HS-5 (cell line): ENCODE results near the gene FAM3A.

Source experiments
- DNase-seq: peaks from one replicate; pipeline ENCODE4 v3.0.0-alpha.2; 2012; ENCODE audit warnings: low read depth

The FAM3A gene

DNA sequence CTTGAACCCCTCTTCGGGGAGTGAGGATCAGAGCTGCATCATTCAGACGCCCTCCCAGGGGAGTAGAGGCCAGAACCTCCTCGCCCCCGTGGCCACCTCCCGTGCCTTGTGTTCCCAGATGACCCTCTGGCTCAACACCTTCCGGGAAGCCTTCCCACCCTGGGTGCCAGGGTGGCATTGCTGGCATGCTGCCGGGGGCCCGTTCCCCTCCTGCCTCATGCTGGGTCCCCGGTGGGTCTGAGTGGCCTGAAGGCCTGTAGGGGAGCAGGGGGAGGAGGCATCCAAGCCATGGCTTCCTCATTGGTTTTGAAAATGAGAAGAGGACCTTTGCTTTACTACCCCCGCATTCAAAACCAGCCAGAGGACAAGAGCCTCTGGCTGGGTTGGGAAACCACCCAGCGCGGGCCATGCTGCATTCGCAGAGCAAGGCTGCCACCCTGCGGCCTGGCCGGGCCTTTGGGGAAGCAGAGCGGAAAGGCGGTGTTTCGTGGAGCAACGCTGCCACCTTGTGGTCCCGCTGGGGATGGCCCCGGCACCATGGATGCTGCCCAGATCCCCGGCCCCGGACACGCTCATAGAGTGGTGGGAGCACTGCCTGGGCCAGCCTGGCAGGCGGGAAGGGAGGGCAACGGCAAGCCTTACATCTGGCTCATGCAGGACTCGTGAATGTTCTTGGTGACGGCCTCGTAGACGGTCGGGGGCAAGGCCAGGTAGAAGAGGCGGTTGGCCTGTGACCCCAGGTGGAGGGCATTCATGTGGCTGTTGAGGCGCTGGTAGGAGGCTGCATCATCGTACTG, 18.7 kb upstream of the FAM3A start:
- no peak for DNase-seq

DNA sequence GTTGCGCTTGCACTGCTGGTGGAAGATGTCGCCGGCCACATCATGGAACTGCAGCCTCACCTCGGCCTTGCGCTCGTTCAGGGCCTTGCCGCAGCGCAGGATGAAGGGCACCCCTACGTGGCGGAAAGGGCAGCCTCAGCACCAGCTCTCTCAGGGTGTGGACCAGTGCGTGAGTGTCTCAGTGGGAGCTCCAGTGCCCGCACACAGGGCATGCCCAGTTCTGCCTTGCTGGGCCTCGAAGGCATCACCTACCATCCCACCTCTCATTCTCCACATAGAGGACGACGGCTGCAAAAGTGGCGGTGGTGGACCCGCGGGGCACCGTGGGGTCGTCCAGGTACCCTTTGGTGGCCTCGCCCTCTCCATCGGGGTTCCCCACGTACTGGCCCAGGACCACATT, 16.7 kb upstream of the FAM3A start:
- no peak for DNase-seq

DNA sequence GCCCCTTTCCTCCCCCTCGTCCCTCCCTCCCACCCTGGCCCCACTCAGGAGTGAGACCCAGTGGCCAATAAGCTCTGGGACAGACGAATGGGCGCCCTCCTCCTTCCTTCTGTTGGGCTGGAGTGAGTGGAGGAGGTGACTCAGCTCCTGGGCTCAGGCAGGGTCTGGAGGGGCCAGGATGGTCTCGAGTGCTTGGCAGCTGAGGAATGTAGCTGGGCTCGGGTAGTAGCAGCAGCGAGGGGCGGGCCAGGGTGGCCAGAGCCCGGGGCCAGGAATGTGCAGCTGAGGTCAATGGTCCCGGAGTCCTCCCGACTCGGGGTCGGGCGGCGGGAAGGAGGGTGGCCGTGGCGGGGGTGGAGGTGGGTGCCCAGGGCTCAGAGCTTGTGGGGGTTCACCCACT, 15.6 kb upstream of the FAM3A start:
- no peak for DNase-seq

DNA sequence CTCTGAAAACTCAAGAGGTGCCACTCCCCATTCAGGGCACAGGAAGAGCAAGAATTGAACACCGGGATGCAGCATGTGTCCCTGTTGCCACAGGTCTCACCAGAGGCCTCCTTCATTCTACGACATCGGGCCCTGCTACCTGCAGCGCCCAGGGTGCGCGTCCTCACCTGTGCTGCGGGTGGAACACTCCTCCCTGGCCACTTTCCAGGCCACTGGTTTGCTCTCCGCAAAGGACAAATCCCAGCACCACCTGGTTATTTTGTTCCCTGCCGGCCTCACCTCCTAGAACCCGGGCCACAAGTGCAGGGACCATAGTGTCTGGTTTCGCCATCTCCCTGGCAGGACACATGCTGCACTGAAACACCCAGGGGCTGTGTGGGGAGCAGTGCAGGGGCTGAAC, 14.3 kb upstream of the FAM3A start:
- no peak for DNase-seq

DNA sequence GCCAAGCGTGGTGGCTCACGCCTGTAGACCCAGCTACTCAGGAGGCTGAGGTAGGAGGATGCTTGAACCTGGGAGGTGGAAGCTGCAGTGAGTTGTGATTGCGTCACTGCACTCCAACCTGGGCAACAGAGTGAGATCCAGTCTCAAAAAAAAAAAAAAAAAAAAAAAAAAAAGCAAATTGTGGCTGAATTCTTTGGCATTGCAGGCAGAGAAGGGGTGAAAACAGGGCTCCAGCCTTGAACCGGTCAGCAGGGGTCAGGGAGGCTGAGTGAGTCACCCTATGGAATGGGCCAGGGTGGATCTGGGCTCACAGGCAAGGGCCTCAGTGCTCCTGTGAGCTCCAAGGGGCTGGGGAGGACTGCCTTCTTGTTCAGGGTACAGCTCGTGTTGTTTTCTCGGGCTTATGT, 13.2 kb upstream of the FAM3A start:
- no peak for DNase-seq

DNA sequence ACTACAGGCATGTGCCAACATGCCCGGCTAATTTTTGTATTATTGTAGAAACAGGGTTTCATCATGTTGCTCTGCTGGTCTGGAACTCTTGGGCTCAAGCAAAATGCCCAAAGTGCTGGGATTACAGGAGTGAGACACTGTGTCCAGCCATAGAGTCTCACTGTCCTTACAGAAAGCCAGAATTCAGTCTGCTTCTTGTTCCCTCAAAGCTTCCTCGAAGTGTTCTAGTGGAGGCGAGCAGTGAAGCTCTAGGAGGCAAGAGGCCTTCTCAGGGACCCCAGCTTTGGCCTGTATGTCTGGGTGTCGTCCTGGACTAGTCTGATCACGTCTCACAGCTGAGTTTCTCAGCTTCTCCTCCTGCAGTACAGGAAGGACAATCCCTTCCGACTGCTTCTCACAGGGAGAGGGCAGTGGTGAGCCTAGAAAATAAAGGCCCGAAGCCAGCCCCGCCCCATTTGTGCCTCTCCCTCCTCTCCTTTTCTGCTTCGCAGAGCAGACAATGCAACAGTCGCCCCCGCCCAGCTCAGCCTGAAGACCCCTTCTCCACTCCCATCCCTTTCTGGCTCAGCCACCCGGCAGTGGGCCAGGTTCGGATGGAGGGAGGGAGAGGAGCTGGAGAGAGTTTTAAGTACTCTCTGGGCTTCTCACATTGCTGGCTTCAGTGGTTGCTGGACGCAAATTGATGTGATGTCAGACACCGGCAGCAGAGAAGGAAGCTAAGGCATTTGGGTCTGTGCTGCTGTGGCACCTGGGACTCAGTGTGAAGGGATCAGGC, 11.1 kb upstream of the FAM3A start:
- DNase-seq = no peak

DNA sequence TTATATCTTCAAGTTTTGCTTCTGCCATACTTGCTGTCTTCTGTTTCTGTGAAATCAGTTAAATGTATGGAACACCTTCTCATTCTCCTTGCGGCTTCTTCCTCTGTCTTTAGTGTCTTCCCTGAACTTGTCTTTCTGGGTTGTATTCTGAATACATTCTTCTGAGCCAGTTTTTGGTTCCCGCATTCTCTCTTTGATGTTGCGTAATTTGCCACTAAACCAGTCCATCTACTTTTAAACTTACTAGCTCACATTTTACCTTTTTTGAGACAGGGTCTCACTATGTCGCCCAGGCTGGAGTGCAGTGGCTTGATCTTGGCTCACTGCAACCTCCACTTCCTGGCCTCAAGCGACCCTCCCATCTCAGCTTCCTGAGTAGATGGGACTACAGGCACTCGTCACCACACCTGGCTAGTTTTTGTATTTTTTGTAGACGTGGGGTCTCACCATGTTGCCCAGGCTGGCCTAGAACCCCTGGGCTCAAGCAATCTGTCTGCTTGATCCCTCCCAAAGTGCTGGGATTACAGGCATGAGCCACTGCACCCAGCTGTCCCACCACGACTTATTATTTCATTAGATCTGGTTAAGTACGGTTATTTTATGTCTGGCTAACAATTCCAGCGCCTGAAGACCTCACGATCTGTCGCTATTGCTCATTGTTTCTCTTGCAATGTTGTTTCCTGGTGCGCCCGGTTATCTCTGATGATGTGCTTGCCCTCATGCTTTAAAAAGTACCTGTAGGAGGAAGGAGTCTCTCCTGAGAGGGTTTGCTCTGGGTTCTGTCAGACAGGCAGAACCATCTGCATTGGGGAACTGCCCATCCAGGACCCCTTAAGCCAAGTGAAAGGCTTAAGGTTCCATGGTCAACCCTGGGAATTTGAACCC, 9.8 kb upstream of the FAM3A start:
- no peak for DNase-seq

DNA sequence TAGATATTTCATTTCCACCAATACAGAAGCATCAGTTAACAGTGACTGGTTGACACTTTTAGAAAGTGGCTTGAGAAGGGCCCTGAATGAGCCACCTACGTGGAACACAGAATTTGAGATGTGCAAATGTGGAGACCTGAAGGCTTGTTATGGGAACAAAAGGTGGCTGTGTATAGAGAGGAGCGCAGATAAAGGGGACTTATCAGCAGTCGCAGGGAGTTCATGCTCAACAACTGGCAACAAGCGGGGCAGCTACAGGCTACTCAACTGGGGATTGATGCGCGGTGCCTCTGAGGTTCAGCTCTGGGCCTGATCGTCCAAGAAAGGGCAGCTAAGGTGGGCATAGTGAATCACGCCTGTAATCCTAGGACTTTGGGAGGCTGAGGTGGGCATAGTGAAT, 3.4 kb upstream of the FAM3A start:
- DNase-seq = no peak

DNA sequence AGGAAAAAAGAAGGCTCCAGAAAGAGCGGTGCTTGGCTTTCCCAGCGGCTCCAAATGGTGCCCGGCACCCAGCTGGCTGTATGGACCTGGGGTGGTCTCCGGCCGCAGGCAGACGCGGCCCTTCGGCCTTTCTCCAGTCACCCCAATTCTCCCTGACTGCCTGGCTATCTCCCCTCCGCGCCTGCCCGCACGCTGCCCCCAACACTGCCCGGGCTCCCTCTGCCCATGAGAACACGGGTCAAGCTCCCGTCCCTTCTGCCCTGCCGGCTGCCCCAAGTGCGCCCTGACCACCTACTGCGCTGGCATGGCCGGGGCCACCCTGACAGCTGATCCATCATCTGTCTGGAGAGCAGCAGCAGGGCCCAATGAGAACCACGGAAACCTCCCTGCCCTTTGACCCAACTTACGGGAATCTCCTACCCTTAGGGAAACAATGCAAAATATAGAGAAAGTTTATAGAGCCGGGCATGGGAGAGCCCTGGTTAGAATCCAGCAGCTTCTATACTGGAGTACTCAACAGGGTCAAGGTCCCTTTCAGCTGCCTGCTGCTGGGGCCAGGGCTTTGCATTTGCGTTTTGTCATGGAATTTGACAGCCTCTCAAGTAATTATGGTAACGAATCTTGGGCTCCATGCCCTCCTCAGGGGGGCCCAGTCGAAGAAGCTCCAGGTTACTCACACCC, 1.2 kb upstream of the FAM3A start:
- no peak for DNase-seq

DNA sequence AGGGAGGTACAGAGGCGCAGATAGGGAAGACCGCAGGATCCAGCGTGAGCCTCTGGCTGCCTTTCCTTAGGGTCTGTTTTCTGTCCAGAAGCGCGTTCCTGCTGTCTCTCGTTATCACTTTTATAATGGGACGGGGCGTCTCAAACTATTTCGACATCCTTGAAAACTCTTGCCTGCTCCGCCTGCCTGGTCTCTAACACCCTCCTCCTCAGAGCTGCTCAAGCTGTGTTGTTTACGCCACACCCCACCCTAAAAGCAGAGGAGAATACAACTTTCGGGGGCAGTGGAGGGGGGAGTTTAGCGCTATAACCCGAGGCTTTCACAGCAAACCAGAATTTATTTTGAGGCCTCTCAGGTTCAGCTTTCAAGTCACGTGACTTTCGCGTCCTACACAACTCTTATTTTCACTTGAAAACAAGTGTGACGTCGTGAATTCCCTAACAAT, 646 bp upstream of the FAM3A start:
- no peak for DNase-seq

DNA sequence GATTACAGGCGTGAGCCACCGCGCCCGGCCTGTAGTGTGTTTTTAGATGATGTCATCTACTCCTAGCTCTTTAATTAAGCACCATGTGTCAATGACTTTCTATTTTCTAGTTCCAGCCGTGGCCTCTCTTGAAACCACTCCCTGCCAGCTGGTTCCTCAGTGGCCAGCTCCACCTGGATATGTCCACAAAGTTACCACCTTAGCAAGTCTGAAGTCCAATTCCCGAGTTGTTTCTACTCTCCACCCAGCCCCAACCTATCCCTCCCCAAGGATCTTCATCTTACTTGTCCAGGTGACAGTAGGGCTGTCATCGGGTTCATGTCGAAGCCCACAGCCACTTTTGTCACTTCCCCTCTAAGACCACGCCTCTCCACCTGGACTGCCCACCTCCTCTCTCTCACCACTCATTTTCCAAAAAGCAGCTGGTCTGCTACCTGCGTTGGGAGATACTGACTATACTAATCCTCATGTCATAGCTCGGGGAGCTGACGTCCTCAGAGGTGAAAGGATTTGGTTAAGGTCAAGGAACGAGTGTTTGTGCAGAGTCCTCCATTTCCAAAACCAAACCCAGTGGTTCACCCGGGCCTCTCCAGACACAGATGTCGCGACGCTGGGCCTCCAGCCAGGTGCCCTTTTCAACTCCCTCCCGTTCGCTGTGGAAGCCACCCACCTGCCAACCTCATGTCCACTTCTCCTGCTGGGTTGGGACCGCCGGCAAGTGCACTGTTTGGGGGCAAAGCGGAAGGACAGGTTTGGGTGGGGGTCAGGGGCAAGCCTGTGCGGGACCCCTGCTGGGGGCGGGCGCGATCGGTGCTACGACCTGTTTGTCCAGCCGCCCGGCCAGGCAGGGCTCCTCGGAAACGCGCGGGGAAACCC, 704 bp downstream of the FAM3A start:
- DNase-seq = no peak

DNA sequence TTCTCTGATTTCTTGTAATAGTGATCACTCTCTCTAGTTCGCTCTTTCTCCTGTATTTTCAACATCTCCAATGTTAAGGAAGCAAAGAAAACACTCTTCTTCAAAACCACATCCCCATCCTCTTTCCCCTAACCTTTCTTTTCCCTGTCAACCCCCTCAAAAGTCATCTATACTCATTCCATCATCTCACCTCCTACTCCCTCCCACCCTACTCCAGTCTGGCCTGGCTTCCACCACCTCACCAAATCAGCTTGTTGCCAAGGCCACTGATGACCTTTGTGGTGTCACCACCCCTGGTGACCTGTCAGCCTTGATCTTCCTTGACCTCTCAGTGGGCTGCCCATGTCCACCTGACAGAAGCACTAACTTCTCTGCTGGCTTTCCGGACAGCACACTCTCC, 2.3 kb downstream of the FAM3A start:
- no peak for DNase-seq

DNA sequence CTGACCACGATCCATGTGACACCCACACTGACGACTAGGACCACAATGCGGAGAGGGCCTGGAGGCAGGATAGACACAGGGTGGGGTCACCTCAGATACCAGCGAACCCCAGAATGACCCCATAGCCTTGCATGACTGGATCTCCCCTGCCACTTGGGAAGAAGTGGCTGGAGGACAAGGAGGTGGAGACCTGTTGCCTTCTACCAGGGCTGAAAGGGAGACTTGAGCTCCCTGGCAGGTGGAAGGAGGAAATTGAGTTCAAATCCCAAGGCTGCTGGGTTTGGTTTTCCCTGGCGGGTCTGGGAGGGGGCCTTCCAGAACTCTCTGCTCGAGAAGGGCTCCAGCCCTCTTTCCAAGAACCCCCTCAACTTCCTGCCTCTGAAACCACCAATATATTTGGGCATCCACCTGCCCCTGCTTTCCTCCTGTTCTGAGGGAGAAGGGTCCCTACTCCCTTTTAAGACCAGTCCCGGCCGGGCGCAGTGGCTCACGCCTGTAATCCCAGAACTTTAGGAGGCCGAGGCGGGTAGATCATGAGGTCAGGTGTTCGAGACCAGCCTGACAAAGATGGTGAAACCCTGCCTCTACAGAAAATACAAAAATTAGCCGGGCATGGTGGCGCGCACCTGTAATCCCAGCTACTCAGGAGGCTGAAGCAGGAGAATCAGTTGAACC, 3.0 kb downstream of the FAM3A start:
- DNase-seq = no peak

DNA sequence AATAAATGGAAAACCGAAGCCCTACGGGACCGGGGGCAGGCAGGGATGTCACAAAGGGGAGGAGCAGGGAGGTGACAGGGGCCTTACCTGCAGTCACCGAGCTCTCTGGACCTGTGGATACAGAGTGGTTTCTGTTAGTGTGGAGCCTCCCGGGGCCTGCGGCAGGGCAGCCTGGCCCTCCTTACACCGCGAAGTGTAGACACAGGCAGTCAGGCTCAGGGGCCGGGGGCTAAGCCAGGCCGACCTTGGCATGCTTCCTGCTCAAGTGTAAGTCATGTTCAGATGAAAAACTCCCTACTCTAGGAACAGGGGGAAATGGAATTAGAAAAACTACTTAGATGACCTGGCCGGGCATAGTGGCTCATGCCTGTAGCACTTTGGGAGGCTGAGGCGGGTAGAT, 4.3 kb downstream of the FAM3A start:
- no peak for DNase-seq

DNA sequence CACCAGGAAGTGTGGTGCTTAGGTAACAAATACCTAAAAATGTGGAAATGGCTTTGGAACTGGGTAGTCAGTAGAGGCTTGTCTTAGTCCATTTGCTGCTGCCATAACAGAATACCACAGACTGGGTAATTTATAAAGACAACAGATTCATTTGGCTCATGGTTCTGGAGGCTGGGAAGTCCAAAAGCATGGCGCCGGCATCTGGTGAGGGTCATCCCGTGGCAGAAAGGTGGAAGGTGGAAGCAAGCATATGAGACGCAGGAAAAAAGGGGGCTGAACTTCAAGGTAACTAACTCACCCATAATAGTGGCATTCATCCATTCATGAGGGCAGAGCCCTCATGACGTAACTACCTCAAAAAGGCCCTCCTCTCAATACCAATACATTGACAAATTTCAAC, 6.6 kb downstream of the FAM3A start:
- no peak for DNase-seq

DNA sequence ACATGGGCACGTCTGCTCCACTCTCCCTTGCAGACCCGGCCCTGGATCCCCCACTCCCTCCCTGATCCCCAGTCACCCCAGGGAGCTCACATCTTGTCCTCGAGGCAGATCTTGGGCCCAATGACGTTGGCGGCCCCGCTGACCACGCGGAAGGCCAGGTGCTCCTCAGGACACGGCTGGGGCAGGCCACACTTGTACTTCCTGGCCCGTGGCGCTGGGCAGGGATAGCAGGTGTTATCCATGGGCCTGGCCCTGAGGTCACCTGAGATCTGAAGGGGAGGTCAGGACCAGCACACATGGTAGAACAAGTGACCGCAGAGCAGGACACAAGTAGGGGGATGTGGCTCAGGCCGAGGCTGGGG, 7.7 kb downstream of the FAM3A start:
- DNase-seq = no peak

DNA sequence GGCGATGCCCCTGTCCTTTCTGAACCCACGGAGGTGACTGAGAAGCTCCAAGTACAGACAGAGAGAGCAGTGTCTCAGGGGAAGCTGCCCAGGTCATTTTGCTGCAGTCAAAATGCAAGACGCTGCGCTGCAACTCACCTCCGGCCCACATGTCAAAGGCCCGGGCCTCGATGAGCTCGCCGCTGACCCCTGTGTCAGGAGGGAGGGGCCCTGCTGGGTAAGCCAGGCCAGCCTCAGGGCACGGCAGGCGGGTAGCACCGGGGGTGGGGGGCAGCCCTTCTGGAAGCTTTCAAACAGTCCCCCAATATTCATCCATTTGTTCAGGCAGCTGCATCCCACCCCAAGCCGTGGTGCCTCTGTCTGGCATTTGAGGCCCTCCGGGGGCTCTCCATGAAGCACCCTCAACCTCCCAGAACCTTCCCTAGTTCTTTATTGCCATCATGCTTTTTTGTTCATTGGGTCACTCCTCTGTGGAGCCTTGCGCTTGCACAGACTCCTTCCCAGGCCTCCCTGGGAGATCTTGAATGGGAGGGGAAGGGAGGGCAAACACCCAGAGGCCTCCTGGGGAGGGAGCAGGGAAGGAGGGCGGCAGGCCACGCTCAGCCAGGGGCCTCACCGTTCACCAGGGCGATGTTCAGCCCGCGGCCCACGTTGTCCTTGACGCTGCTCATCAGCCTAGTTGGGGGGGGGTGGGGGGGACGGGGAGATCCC, 8.2 kb downstream of the FAM3A start:
- no peak for DNase-seq

DNA sequence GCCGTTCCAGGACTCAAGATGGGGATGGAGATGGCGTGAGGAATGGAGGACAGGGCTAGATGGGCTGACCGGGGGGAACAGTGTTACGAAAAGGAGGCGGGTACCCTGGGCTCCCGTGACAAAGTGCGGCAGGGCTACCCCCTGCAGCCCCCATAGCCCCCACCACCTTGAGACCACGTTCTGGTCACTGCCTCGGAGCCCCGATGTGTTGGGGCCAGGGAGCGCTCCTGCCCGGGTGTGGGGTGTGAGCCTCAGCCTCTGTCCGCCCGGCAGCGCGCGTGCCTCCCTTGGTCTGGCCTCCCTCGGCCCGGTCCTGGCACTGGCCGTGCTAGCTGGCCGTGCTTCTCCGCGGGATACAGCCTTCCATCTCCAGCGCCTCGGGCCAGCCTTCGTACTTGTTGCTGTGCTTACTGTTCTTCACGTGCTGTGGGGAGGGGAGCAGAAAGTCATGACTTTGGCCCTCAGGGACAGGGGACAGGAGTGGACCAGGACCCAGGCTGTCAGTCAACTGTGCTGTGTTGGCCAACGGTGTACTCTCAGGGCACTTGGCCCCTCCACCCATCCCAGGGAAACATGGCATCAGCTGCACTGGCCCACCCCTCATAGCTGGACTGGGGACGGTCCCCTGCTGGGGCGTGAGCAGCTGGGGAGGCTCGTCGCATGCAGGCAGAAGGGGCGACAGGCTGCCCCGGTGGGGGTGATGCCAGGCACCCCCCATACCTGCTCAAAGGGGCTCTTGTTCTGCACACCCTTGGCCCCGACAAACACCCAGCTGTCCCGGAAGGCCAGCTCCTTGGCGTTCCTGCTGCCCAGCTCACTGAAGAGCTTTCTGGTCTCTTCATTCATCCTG, 9.3 kb downstream of the FAM3A start:
- no peak for DNase-seq

DNA sequence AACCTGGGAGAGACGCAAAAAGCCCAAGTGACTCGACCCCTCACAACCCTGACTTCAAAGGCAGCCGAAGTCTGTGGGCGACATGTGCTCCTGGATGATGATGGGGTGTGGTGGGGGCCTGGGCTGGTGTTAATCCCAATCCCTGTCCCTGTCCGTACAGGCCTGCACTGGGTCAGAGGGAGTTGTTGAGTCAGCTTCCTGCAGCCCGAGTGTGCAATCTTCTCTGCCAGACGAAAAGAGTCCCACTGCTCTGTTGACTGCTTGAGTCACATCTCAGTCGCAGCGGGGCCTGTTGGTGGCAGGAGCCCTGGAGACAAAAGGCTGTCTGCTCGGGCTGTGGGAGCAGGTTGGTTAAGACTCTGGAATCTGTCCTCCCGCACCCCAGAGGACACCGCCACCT, 10.3 kb downstream of the FAM3A start:
- no peak for DNase-seq
